GM12865 (cell line): ENCODE measurements around the gene PANK4.

Experiments used
- DNase-seq: peaks from one replicate; pipeline ENCODE4 v3.0.0; 2010; ENCODE audit warnings: low read depth
- H3K4me3 ChIP-seq: 2 replicates; pipeline ENCODE4 v1.5.1; 2011; ENCODE audit warnings: mild to moderate bottlenecking, low read depth, low read length, control low read depth
- CTCF ChIP-seq: IDR thresholded peaks from 2 replicates; pipeline ENCODE4 v1.5.1; 2011; ENCODE audit warnings: low read length, control low read depth, low read depth, inconsistent platforms; ENCODE audit not compliant: insufficient read depth; ENCODE audit errors: missing control alignments

Gene PANK4

GRCh38 chr1:2466270-2466665 is 60.1 kb downstream of the PANK4 start:
- H3K4me3 ChIP-seq, result no peak overlapping the region
- no peak for TF ChIP-seq CTCF
- no peak for DNase-seq

- no peak overlapping the region for H3K4me3 ChIP-seq
- no peak for TF ChIP-seq CTCF
- no peak for DNase-seq
Measured at GRCh38 chr1:2465371-2466269, 60.8 kb downstream of the PANK4 start.

- no peak for DNase-seq
- H3K4me3 ChIP-seq, result no peak overlapping the region
- TF ChIP-seq CTCF, result no peak
Measured at GRCh38 chr1:2463396-2463795, 63.0 kb downstream of the PANK4 start.

GRCh38 chr1:2462819-2463218 is 63.6 kb downstream of the PANK4 start:
- no peak for TF ChIP-seq CTCF
- DNase-seq, result no peak
- H3K4me3 ChIP-seq, result no peak overlapping the region

- no peak overlapping the region for H3K4me3 ChIP-seq
- DNase-seq, result no peak
- no peak for TF ChIP-seq CTCF
Measured at GRCh38 chr1:2460996-2461751, 65.2 kb downstream of the PANK4 start.

GRCh38 chr1:2460203-2460602 is 66.2 kb downstream of the PANK4 start:
- DNase-seq, result no peak
- TF ChIP-seq CTCF, result no peak
- no peak overlapping the region for H3K4me3 ChIP-seq
